ENCODE results near the gene ABO. TPM values are rescaled to one million over a fixed set of nuclear protein-coding genes. Genes with fewer than 3 reads are reported as not detected.

ABO gene
- total RNA-seq, 2 donors from 2014 or later = 58.0 to 77.7 TPM

DNA sequence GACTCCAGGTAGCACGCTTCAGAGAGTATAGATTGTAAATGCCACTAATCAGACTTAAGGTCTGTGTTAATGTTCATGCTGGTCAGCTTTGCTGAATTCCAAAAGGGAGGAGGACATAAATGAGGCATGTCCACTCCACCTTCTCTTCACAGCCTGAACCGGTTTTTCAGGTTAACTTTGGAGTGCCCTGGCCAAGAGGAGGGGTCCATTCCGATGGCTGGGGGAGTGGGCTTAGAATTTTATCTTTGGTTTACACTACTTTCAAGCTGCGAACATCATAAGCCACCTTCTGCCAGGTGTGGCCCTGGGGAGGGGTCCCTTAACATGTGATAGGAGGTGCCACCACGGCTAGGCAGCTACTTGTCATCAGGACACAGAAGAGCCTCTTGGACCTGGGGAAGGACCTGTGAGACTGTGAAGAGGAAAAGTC lies 24.2 kb downstream of the ABO start:
- TF ChIP-seq, protein P1, sequence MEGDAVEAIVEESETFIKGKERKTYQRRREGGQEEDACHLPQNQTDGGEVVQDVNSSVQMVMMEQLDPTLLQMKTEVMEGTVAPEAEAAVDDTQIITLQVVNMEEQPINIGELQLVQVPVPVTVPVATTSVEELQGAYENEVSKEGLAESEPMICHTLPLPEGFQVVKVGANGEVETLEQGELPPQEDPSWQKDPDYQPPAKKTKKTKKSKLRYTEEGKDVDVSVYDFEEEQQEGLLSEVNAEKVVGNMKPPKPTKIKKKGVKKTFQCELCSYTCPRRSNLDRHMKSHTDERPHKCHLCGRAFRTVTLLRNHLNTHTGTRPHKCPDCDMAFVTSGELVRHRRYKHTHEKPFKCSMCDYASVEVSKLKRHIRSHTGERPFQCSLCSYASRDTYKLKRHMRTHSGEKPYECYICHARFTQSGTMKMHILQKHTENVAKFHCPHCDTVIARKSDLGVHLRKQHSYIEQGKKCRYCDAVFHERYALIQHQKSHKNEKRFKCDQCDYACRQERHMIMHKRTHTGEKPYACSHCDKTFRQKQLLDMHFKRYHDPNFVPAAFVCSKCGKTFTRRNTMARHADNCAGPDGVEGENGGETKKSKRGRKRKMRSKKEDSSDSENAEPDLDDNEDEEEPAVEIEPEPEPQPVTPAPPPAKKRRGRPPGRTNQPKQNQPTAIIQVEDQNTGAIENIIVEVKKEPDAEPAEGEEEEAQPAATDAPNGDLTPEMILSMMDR (IDR thresholded peaks at IDR 0.05) = no peak
- Histone ChIP-seq H3K9ac (ENCODE audit: low read depth in 2 of 2, low read length in 2 of 2) (peak overlapping the region in 1 of 2 donors; percentile 57), H3K27me3 (no peaks in the 10 kb centered on the region), H3K4me1 (no peaks in the 10 kb centered on the region), H3K9me3 (no peaks in the 10 kb centered on the region), H3K36me3 (no peaks in the 10 kb centered on the region), H3K4me3 (no peak overlapping the region), H3K27ac (peak overlapping the region; percentile 84)
- DNase-seq = peak; percentile 66
- intact Hi-C loops (cut with DNase I) = no loop called here

DNA sequence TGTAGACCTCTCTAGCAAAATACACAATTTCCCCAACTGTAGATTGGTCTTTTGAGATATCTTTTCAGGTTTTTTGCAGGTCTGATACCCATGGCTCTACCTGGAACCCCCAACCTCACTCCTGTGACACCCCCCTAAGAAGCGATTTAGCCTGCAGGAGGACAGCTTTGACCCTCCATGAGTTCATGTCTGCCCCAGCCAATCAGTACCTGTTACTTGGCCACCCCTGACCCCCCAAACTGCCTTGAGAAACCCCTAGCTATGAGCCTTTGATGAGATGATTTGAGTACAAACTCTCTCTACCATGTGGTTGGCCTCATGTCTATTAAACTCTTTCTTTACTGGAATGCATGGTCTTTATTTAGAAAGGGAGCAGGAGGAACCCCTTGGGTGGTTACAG lies 25.7 kb downstream of the ABO start:
- Histone ChIP-seq H3K9ac (ENCODE audit: low read depth in 2 of 2, low read length in 2 of 2) (no peak overlapping the region), H3K9me3 (no peaks in the 10 kb centered on the region), H3K27ac (no peak overlapping the region), H3K4me3 (no peak overlapping the region), H3K27me3 (no peaks in the 10 kb centered on the region), H3K4me1 (no peaks in the 10 kb centered on the region), H3K36me3 (no peaks in the 10 kb centered on the region)
- intact Hi-C loops (cut with DNase I) = no loop called here
- no peak for DNase-seq
- TF ChIP-seq, protein P1 (IDR thresholded peaks at IDR 0.05) = no peak

DNA sequence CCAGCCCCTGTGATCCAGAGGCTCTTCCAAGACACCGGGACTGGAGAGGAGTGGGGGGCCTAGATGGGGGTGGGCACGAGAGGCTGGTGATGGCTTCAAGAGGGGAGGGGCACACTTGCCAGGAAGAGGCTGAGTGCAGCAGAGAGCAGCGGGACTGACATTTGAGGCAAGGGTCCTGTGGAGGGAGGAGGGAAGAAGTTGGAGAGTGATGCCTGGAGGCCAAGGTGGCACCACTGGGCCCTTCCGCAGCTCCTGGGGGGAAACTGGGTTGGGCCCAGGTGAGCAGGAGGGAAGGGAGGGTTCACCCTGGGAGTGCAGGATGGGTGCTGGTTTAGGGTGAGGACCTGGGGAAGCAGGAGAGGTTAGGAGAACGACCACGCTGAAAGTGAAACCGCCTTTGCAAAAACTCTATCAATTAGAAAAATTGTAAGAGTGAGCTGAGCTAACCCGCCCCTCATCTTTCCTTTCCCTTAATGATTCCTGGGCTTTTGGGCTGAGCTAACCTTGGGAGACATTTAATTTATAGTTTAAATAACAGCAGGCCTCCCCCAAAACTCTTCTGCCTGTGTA lies 26.2 kb downstream of the ABO start:
- DNase-seq = no peak
- H3K36me3 ChIP-seq = no peaks in the 10 kb centered on the region
- no peaks in the 10 kb centered on the region for H3K4me1 ChIP-seq
- H3K27me3 ChIP-seq = no peaks in the 10 kb centered on the region
- H3K9ac ChIP-seq (ENCODE audit: low read depth in 2 of 2, low read length in 2 of 2) = no peak overlapping the region
- H3K9me3 ChIP-seq = no peaks in the 10 kb centered on the region
- intact Hi-C loops (cut with DNase I) = no loop called here
- no peak overlapping the region for H3K4me3 ChIP-seq
- no peak overlapping the region for H3K27ac ChIP-seq
- TF ChIP-seq, protein P1 (IDR thresholded peaks at IDR 0.05) = no peak

DNA sequence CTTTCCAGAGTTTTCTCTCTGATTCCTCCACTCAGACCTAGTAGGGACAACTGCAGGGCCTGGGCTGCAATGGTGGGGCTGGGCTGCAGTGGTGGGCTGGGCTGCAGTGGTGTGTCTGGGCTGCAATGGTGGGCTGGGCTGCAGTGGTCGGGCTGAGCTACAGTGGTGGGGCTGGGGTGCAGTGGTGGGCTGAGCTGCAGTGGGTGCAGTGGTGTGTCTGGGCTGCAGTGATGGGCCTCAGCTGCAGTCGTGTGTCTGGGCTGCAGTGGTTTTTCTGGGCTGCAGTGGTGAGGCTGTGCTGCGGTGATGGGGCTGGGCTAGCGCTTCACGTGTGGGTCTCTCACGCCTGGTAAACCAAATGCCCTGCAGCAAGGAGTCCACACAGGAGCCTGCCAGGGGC lies 27.4 kb downstream of the ABO start:
- no peaks in the 10 kb centered on the region for H3K27me3 ChIP-seq
- no peak overlapping the region for H3K27ac ChIP-seq
- TF ChIP-seq, protein P1 (IDR thresholded peaks at IDR 0.05) = no peak
- no peaks in the 10 kb centered on the region for H3K36me3 ChIP-seq
- no peaks in the 10 kb centered on the region for H3K9me3 ChIP-seq
- DNase-seq = no peak
- H3K4me1 ChIP-seq = no peaks in the 10 kb centered on the region
- H3K9ac ChIP-seq (ENCODE audit: low read depth in 2 of 2, low read length in 2 of 2) = no peak overlapping the region
- H3K4me3 ChIP-seq = no peak overlapping the region
- intact Hi-C loops (cut with DNase I) = no loop called here

DNA sequence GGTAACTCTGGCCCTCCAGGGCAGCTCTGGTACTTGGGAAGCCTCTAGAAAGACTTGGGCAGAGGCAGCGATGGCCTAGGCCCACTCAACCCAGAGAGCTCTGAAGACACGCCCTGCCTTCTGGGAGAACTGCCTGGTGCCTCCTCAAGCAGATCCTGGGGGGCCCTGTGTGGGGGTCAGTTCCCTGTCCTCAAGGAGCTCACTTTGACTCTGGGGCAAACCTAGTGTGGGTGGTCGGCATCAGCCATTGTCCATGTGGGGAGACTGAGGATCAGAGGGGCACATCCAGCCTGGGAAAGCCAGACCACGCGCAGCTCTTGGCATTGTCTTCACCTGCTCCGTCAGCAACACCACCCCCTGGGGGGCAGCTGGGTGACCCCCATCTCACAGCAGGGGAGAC lies 28.0 kb downstream of the ABO start:
- Histone ChIP-seq H3K36me3 (no peaks in the 10 kb centered on the region), H3K9me3 (no peaks in the 10 kb centered on the region), H3K9ac (ENCODE audit: low read depth in 2 of 2, low read length in 2 of 2) (no peak overlapping the region), H3K27me3 (no peaks in the 10 kb centered on the region), H3K4me1 (no peaks in the 10 kb centered on the region), H3K27ac (no peak overlapping the region), H3K4me3 (no peak overlapping the region)
- TF ChIP-seq, protein P1 (IDR thresholded peaks at IDR 0.05) = no peak
- DNase-seq = no peak
- intact Hi-C loops (cut with DNase I) = no loop called here

All from colonic mucosa (tissue), 4 donors.